ACC112 (cell line): ENCODE data around the gene TBC1D21.

Experiments used
- H2AFZ ChIP-seq: fragments of 200-600 bp; sonication (generic); one replicate; pipeline ENCODE4 v1.6.0; 2017; ENCODE audit warnings: antibody characterized with exemption, low read length; ENCODE audit not compliant: unreplicated experiment
- H3K27ac ChIP-seq: fragments of 200-600 bp; sonication (generic); 2 replicates; pipeline ENCODE4 v1.5.1; 2014; ENCODE audit warnings: low read depth, mild to moderate bottlenecking, antibody characterized with exemption, low read length, moderate library complexity
- H3K27me3 ChIP-seq: fragments of 200-600 bp; sonication (generic); 2 replicates; pipeline ENCODE4 v1.6.1; 2014; ENCODE audit warnings: mild to moderate bottlenecking, antibody characterized with exemption, low read length, moderate library complexity, mixed read lengths; ENCODE audit not compliant: insufficient read depth
- H3K36me3 ChIP-seq: fragments of 200-600 bp; sonication (generic); 2 replicates; pipeline ENCODE4 v1.6.1; 2016; ENCODE audit warnings: mild to moderate bottlenecking, antibody characterized with exemption, low read length, moderate library complexity, mixed read lengths; ENCODE audit not compliant: insufficient read depth
- H3K4me1 ChIP-seq: fragments of 200-600 bp; sonication (generic); one replicate; pipeline ENCODE4 v1.6.1; 2016; ENCODE audit warnings: low read length, mixed read lengths; ENCODE audit not compliant: insufficient read depth, unreplicated experiment, control insufficient read depth
- H3K4me3 ChIP-seq: fragments of 200-600 bp; sonication (generic); 2 replicates; pipeline ENCODE4 v1.5.1; 2014; ENCODE audit warnings: mild to moderate bottlenecking, low read depth, low read length
- H3K79me2 ChIP-seq: fragments of 200-600 bp; sonication (generic); one replicate; pipeline ENCODE4 v1.6.0; 2016; ENCODE audit warnings: low read length; ENCODE audit not compliant: control insufficient read depth, unreplicated experiment, insufficient read depth

TBC1D21 gene

GRCh38 chr15:73873456-73873855, at the start of gene TBC1D21:
Gene TBC1D21 (plus strand): TSS chr15:73873564. CDS start chr15:73873710, 146 bp downstream.
- peaks cover 10% of the 10 kb centered on the region for H3K4me1 ChIP-seq
- no peaks in the 10 kb centered on the region for H3K36me3 ChIP-seq
- no peak within 1 kb of the TSS for H3K4me3 ChIP-seq
- no peaks in the 10 kb centered on the region for H3K79me2 ChIP-seq
- peaks cover 52% of the 10 kb centered on the region for H3K27me3 ChIP-seq
- H2AFZ ChIP-seq: no peak within 1 kb of the TSS
- H3K27ac ChIP-seq: no peak within 1 kb of the TSS

GRCh38 chr15:73826711-73827251, 46.6 kb upstream of the TBC1D21 start:
- Histone ChIP-seq H3K4me3 (no peak overlapping the region), H2AFZ (no peak overlapping the region), H3K79me2 (no peaks in the 10 kb centered on the region), H3K27ac (no peak overlapping the region), H3K27me3 (peaks cover 90% of the 10 kb centered on the region), H3K4me1 (no peaks in the 10 kb centered on the region), H3K36me3 (no peaks in the 10 kb centered on the region)

- Histone ChIP-seq H3K36me3 (no peaks in the 10 kb centered on the region), H2AFZ (no peak overlapping the region), H3K27me3 (peaks cover 96% of the 10 kb centered on the region), H3K4me3 (no peak overlapping the region), H3K27ac (no peak overlapping the region), H3K4me1 (no peaks in the 10 kb centered on the region), H3K79me2 (no peaks in the 10 kb centered on the region)
Observed at GRCh38 chr15:73829523-73829922, 43.8 kb upstream of the TBC1D21 start.

- H3K36me3 ChIP-seq: no peaks in the 10 kb centered on the region
- no peaks in the 10 kb centered on the region for H3K79me2 ChIP-seq
- H2AFZ ChIP-seq: no peak overlapping the region
- H3K27ac ChIP-seq: no peak overlapping the region
- H3K4me1 ChIP-seq: no peaks in the 10 kb centered on the region
- peaks cover 100% of the 10 kb centered on the region for H3K27me3 ChIP-seq
- H3K4me3 ChIP-seq: no peak overlapping the region
Observed at GRCh38 chr15:73832657-73833056, 40.7 kb upstream of the TBC1D21 start.

- Histone ChIP-seq H3K79me2 (no peaks in the 10 kb centered on the region), H3K27me3 (peaks cover 100% of the 10 kb centered on the region), H3K4me3 (no peak overlapping the region), H2AFZ (no peak overlapping the region), H3K4me1 (no peaks in the 10 kb centered on the region), H3K36me3 (no peaks in the 10 kb centered on the region), H3K27ac (no peak overlapping the region)
Observed at GRCh38 chr15:73836845-73837244, 36.5 kb upstream of the TBC1D21 start.

GRCh38 chr15:73838831-73839426, 34.4 kb upstream of the TBC1D21 start:
- Histone ChIP-seq H3K27ac (no peak overlapping the region), H3K27me3 (peaks cover 93% of the 10 kb centered on the region), H3K36me3 (no peaks in the 10 kb centered on the region), H3K4me1 (no peaks in the 10 kb centered on the region), H3K79me2 (no peaks in the 10 kb centered on the region), H2AFZ (no peak overlapping the region), H3K4me3 (no peak overlapping the region)

GRCh38 chr15:73839699-73840377, 33.5 kb upstream of the TBC1D21 start:
- no peak overlapping the region for H2AFZ ChIP-seq
- H3K79me2 ChIP-seq: no peaks in the 10 kb centered on the region
- H3K4me1 ChIP-seq: no peaks in the 10 kb centered on the region
- H3K27ac ChIP-seq: no peak overlapping the region
- no peak overlapping the region for H3K4me3 ChIP-seq
- H3K27me3 ChIP-seq: peaks cover 88% of the 10 kb centered on the region
- H3K36me3 ChIP-seq: no peaks in the 10 kb centered on the region

- Histone ChIP-seq H3K27ac (no peak overlapping the region), H3K4me3 (no peak overlapping the region), H3K4me1 (no peaks in the 10 kb centered on the region), H2AFZ (no peak overlapping the region), H3K79me2 (no peaks in the 10 kb centered on the region), H3K36me3 (no peaks in the 10 kb centered on the region), H3K27me3 (peaks cover 88% of the 10 kb centered on the region)
Observed at GRCh38 chr15:73840771-73841170, 32.6 kb upstream of the TBC1D21 start.

GRCh38 chr15:73841756-73842725, 31.3 kb upstream of the TBC1D21 start:
- no peaks in the 10 kb centered on the region for H3K4me1 ChIP-seq
- H2AFZ ChIP-seq: no peak overlapping the region
- H3K27ac ChIP-seq: no peak overlapping the region
- H3K4me3 ChIP-seq: no peak overlapping the region
- no peaks in the 10 kb centered on the region for H3K36me3 ChIP-seq
- peaks cover 88% of the 10 kb centered on the region for H3K27me3 ChIP-seq
- no peaks in the 10 kb centered on the region for H3K79me2 ChIP-seq

GRCh38 chr15:73843787-73844186, 29.6 kb upstream of the TBC1D21 start:
- Histone ChIP-seq H3K79me2 (no peaks in the 10 kb centered on the region), H2AFZ (no peak overlapping the region), H3K4me1 (no peaks in the 10 kb centered on the region), H3K27ac (no peak overlapping the region), H3K4me3 (no peak overlapping the region), H3K36me3 (no peaks in the 10 kb centered on the region), H3K27me3 (peaks cover 88% of the 10 kb centered on the region)
